Choroid plexus epithelial cell (primary cell): ENCODE measurements around the gene PARD3.

ENCODE experiments used
- DNase-seq: peaks from one replicate; pipeline ENCODE4 v3.0.0-alpha.2; 2010; ENCODE audit warnings: low read depth
- H3K4me3 ChIP-seq: 2 replicates; pipeline ENCODE4 v1.5.1; 2011; ENCODE audit warnings: low read depth, mild to moderate bottlenecking, control low read depth, low read length, moderate library complexity
- TF ChIP-seq, protein P1 (sequence below): conservative IDR thresholded peaks from 2 replicates; pipeline ENCODE4 v1.5.1; 2011; ENCODE audit warnings: low read depth, mild to moderate bottlenecking, control low read depth, inconsistent platforms, low read length, moderate library complexity

The PARD3 gene

GRCh38 chr10:34196058-34196433, 619.0 kb downstream of the PARD3 start:
- TF ChIP-seq, protein P1, sequence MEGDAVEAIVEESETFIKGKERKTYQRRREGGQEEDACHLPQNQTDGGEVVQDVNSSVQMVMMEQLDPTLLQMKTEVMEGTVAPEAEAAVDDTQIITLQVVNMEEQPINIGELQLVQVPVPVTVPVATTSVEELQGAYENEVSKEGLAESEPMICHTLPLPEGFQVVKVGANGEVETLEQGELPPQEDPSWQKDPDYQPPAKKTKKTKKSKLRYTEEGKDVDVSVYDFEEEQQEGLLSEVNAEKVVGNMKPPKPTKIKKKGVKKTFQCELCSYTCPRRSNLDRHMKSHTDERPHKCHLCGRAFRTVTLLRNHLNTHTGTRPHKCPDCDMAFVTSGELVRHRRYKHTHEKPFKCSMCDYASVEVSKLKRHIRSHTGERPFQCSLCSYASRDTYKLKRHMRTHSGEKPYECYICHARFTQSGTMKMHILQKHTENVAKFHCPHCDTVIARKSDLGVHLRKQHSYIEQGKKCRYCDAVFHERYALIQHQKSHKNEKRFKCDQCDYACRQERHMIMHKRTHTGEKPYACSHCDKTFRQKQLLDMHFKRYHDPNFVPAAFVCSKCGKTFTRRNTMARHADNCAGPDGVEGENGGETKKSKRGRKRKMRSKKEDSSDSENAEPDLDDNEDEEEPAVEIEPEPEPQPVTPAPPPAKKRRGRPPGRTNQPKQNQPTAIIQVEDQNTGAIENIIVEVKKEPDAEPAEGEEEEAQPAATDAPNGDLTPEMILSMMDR = no peak
- no peak overlapping the region for H3K4me3 ChIP-seq
- DNase-seq = no peak

DNA sequence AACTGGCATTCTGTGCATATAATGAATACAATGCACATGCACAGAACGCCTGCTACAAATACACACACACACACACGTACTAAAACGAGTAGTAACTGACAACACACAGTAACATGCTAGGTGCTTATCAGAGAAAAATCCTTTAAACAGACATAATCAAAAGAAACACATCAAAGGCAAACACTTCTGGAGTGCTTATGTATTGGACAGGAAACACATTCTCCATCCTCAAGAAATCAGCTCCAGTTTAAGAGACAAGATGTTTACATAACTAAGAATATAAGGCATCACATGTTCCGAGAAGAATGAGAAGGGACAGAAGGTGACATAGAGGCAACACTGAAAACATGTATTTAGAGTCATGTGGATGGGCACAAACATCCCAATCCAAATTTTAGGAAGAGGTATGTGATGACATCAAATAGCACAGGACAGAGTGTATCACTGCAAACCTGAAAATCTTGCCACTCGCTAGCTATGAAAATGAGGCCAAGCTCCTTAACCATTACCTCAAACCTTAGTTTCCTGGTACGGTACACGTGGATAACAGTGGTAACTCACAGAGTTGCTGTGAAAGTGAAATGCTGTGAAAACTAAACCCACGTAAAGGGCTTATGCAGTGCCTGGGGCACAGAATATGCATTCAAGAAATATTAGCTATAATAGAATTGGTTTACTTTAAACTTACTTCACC, 619.6 kb downstream of the PARD3 start:
- TF ChIP-seq, protein P1 = no peak
- DNase-seq = no peak
- H3K4me3 ChIP-seq = no peak overlapping the region

GRCh38 chr10:34193931-34194626, 621.0 kb downstream of the PARD3 start:
- H3K4me3 ChIP-seq = no peak overlapping the region
- TF ChIP-seq, protein P1 = no peak
- peak; percentile 84 for DNase-seq

DNA sequence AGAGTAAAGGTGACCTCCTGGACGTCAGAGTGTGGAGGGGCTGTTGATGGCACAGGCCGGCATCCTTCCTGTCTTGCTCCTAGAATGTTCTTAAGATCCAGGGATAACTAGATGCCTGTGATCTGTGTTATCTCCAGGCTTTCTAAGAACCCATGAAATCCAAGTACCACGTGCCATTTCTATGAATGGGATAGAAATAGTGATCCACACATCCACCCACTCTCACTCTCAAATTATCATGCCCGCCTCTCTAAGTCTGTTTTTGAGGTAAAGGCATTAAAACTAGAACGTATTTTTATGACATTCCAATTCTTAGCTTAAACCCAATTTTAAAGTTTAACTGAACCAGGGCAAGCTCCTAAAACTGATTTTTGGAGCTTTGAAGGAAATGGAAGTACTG, 622.5 kb downstream of the PARD3 start:
- DNase-seq = no peak
- no peak overlapping the region for H3K4me3 ChIP-seq
- TF ChIP-seq, protein P1 = no peak

DNA sequence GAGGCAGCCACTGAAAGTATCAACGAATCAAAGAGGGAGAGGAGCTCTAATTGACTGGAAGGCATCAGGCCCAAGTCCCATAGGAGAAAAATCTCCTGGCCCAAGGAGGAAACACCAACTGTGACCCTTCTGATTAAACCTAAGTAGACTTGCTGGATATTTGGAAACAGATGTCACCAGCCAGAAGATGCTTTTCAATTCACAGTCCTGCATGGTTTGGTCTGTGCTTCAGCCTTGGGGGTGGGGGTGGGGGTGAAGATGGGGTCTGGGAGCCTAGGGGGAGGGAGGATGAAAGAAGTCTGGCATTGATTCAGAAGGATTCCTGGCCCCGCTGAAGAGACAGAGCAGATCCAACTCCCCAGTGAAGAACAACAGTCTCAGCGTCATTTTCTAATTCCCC, 623.7 kb downstream of the PARD3 start:
- DNase-seq = no peak
- TF ChIP-seq, protein P1 = no peak
- no peak overlapping the region for H3K4me3 ChIP-seq

GRCh38 chr10:34190580-34190979, 624.5 kb downstream of the PARD3 start:
- no peak for DNase-seq

More at GRCh38 chr10:34190580-34190979, 624.5 kb downstream of the PARD3 start:
- TF ChIP-seq, protein P1 = no peak
- no peak overlapping the region for H3K4me3 ChIP-seq
